Right lobe of liver (tissue), 6 donors: Measurements from ENCODE around the gene HDAC7. TPM values are rescaled to one million over a fixed set of nuclear protein-coding genes. Genes with fewer than 3 reads are reported as not detected.

Experiments
- ATAC-seq, 4 donors: fragments of 200-7000 bp; cut with Tn5 transposase; one replicate each; pipeline ENCODE4 v1.9.1; 2020; ENCODE audit warnings: mild to moderate bottlenecking in 4 of 4, moderate library complexity in 4 of 4
- DNase-seq, 3 donors: peaks; one replicate each; pipeline ENCODE4 v3.0.0-alpha.2; 2020
- H3K27ac ChIP-seq, 3 donors: fragments of 200-600 bp; one replicate each; pipeline ENCODE4 v1.8.0; 2022
- H3K27me3 ChIP-seq, 2 donors: fragments of 200-600 bp; one replicate each; pipeline ENCODE4 v1.8.0; 2022
- H3K36me3 ChIP-seq, 4 donors: fragments of 200-600 bp; sonication (generic) in 1 of 4; one replicate each; pipeline versions ENCODE4 v1.5.1 to v1.8.0; 2017 to 2022; ENCODE audit warnings: control low read depth in 1 of 4
- H3K4me1 ChIP-seq, 4 donors: fragments of 200-600 bp; sonication (generic) in 1 of 4; one replicate each; pipeline versions ENCODE4 v1.5.1 to v1.8.0; 2017 to 2022; ENCODE audit warnings: control low read depth in 1 of 4
- H3K4me3 ChIP-seq, 3 donors: fragments of 200-600 bp; one replicate each; pipeline ENCODE4 v1.8.0; 2022
- H3K9me3 ChIP-seq, 4 donors: fragments of 200-600 bp; sonication (generic) in 1 of 4; one replicate each; pipeline versions ENCODE4 v1.5.1 to v1.8.0; 2017 to 2022; ENCODE audit warnings: control low read depth in 1 of 4
- POLR2A ChIP-seq: fragments of 450-650 bp; IDR thresholded peaks from one replicate; pipeline ENCODE4 v1.6.1; 2017; ENCODE audit warnings: antibody characterized with exemption, mild to moderate bottlenecking
- WGBS: methylation state at CpG from one replicate; pipeline ENCODE4 v1.1.6; 2018; ENCODE audit warnings: low coverage, low lambda C conversion rate; ENCODE audit not compliant: insufficient coverage; ENCODE audit errors: missing lambda C conversion rate; 5-methylcytosine and 5-hydroxymethylcytosine counted together
- intact Hi-C, 2 donors: fragments of 100-400 bp; cut with DNase I; formaldehyde crosslinking; loops; one replicate each; pipeline versions ENCODE4 v1.11.2 to v1.14.1; 2022
- total RNA-seq, 6 experiments: library from RNA; depleted of rRNA in 2 of 6; stranded (reverse); fragments of >200 nt in 2 of 6; fragmentation: NEBNext Ultra II Directional in 3 of 6; extraction: Animal tissue kit (Norgen Biotek cat#: 25700) in 3 of 6; gene quantifications; one replicate each; pipeline versions ENCODE4 v1.1.0 to v1.2.4, GENCODE V29; 2016 to 2023
- TF ChIP-seq, protein P1 (sequence below), 4 donors: fragments of 200-600 bp in 3 of 4; fragments of 450-650 bp in 1 of 4; IDR thresholded peaks; one replicate each; pipeline versions ENCODE4 v1.5.1 to v1.8.0; 2016 to 2022; ENCODE audit warnings: antibody characterized with exemption in 4 of 4, mild to moderate bottlenecking in 2 of 4
- donor health status: DM: no; HTN: yes; CAD: no.
- donor health status: DM: no; HTN: no; CAD: no.
- donor health status: DM: no; HTN: no; CAD: no.
- donor health status: DM: no; HTN: yes; CAD: no.
- donor health status: DM: no; HTN: yes; CAD: no.

The HDAC7 gene
- total RNA-seq, 6 experiments from 2014 or later: 6.6 to 18.8 (median 8.4) TPM

DNA sequence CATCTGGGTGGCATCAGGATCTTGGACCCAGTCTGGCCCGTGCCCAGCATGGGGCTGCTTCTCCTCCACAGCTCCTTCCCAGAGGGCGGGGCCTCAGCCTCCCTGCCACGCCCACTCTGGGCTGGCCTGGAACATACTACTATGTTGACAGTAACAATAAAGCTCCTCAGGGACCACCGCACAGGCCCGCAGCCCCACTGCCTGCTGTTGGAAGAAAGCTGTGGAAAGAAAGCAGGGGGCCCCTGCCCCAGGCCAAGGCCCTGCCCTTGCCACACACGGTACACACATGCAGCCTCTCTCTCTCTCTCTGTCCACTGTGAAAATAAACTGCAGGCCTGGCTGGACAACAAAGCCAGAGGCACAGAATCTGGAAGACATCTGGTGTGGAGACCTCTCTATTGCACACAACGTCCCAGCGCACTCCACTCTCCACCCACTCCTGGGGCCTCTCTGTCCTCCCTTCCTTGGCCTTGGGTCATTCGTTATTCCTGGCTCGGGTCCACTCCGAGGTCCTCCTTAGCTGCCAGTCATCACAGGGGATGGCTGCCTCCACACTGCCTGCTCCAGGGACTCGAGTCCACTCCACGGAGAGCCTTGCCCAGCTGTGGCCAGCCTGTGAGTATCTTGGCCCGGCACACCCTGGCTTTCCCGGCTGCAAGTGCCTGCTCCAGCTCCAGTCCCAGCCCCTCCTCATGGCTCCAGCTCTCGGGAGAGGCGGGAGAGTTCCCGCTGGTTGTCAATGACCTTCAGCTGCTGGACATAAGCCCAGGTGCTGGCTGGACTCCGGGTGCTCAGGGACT lies 82.6 kb downstream of the HDAC7 start:
- Histone ChIP-seq H3K27ac (peak overlapping the region in 2 of 3 donors; percentile 6 to 28), H3K9me3 (no peaks in the 10 kb centered on the region), H3K36me3 (no peaks in the 10 kb centered on the region), H3K4me1 (peaks cover 0 to 19% (median 8%) of the 10 kb centered on the region in 4 donors), H3K4me3 (no peak overlapping the region), H3K27me3 (no peaks in the 10 kb centered on the region)
- ATAC-seq (peak; percentile 85 to 91 (median 88)), DNase-seq (peak; percentile 84 to 92 (median 89))
- no peak for TF ChIP-seq POLR2A
- TF ChIP-seq, protein P1, sequence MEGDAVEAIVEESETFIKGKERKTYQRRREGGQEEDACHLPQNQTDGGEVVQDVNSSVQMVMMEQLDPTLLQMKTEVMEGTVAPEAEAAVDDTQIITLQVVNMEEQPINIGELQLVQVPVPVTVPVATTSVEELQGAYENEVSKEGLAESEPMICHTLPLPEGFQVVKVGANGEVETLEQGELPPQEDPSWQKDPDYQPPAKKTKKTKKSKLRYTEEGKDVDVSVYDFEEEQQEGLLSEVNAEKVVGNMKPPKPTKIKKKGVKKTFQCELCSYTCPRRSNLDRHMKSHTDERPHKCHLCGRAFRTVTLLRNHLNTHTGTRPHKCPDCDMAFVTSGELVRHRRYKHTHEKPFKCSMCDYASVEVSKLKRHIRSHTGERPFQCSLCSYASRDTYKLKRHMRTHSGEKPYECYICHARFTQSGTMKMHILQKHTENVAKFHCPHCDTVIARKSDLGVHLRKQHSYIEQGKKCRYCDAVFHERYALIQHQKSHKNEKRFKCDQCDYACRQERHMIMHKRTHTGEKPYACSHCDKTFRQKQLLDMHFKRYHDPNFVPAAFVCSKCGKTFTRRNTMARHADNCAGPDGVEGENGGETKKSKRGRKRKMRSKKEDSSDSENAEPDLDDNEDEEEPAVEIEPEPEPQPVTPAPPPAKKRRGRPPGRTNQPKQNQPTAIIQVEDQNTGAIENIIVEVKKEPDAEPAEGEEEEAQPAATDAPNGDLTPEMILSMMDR (IDR thresholded peaks at IDR 0.05): no peak
- 25% methylated on average over 11 of the region's 19 CpGs for WGBS
- intact Hi-C loops: no loop called here

DNA sequence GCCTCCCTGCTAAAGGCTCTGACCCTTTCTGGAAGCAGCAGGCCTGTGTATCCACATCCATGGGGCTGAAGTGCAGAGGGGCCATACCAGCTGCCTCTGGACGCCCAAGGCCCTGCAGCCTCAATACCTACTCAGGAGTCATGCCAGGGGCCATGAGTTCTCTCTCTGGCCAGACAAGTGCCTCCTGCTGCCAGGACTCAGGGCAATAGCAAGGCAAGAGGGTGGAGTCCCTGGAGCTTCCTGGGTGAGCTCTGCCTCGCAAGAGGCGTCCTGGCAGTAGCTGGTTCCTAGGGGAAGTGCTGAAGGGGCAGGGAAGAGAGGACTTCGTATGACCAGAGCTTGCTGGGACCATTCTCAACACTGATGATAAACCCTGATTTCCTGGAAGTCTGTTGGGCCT lies 83.5 kb downstream of the HDAC7 start:
- H3K4me3 ChIP-seq: no peak overlapping the region
- H3K4me1 ChIP-seq: peaks cover 0 to 19% (median 8%) of the 10 kb centered on the region in 4 donors
- no peak for DNase-seq
- intact Hi-C loops: no loop called here
- H3K27ac ChIP-seq: peak overlapping the region in 2 of 3 donors; percentile 6 to 28
- no peaks in the 10 kb centered on the region for H3K36me3 ChIP-seq
- ATAC-seq: no peak
- WGBS: no CpG with 5 or more reads among the region's 4 CpGs
- TF ChIP-seq POLR2A: no peak
- TF ChIP-seq, protein P1 (IDR thresholded peaks at IDR 0.05): no peak
- no peaks in the 10 kb centered on the region for H3K9me3 ChIP-seq
- no peaks in the 10 kb centered on the region for H3K27me3 ChIP-seq

DNA sequence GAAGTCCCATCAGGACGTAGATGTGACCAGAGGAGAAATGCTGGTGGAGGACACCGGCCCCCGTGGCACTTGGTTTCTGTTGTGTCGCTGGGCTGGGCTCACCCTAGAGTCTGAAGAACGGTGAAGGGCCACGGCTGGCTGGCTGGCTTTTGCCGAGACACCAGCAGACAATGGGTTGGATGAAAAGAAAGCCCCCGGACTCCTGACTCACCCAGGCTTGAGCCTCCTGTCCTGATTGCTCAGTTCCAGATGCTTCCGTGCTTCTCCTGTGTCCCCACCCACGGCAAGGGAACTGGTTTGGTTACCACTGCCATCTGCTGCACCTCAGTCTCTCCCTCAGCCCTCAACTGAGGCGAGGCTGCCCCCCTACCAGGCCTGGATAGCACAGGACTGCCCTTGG lies 84.1 kb downstream of the HDAC7 start:
- ATAC-seq (no peak), DNase-seq (no peak)
- 88% methylated on average over 3 of the region's 11 CpGs for WGBS
- Histone ChIP-seq H3K4me3 (no peak overlapping the region), H3K9me3 (no peaks in the 10 kb centered on the region), H3K36me3 (no peaks in the 10 kb centered on the region), H3K27me3 (no peaks in the 10 kb centered on the region), H3K4me1 (peaks cover 0 to 19% (median 8%) of the 10 kb centered on the region in 4 donors), H3K27ac (no peak overlapping the region)
- no peak for TF ChIP-seq POLR2A
- TF ChIP-seq, protein P1 (IDR thresholded peaks at IDR 0.05): no peak
- intact Hi-C loops: no loop called here

DNA sequence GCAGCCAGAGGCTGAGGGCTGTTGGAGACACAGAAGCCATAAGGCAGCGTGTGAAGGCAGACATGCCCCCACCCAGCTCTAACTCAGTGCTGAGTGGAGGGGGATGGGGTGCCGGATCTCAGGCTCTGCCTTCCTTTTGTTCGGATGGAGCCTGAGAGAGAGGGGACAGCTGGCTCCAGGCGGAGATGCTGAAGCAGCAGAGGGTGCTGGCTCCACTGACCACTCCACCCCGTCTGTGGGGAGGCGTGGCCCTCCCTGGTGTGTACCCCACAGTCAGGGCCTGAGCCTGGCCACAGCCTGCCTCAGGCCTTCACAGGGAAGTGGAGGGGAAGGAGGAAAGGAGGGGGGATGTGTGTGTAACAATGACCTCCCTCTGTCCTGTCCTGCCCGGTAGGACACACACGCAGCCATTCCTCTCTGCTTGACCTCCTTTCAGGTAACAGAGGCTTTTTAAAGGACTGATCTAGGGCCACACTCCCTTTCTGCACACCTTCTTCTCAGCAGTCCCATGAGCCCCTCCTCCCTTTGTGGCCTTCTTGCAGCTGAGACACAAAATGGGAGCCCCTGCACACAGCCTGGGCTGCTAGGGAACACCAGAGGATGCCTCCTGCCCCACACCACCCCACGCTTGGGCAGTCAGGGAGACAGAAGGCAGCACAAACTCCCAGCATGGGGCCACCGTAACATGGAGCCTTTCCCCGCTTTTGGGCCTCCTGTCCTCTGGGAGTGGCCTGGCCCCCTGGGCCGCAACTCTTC lies 84.8 kb downstream of the HDAC7 start:
- H3K27me3 ChIP-seq: no peaks in the 10 kb centered on the region
- ATAC-seq (no peak), DNase-seq (no peak)
- intact Hi-C loops: no loop called here
- 65% methylated on average over 2 of the region's 12 CpGs for WGBS
- peak overlapping the region in 1 of 3 donors; percentile 4 for H3K27ac ChIP-seq
- peaks cover 0 to 21% (median 11%) of the 10 kb centered on the region in 4 donors for H3K4me1 ChIP-seq
- H3K36me3 ChIP-seq: no peaks in the 10 kb centered on the region
- no peaks in the 10 kb centered on the region for H3K9me3 ChIP-seq
- TF ChIP-seq, protein P1 (IDR thresholded peaks at IDR 0.05): no peak
- TF ChIP-seq POLR2A: no peak
- H3K4me3 ChIP-seq: no peak overlapping the region
